Activated effector memory CD4-positive, alpha-beta T cell treated with anti-CD3 and anti-CD28 coated beads, Interleukin-2, amount 50 U/mL, for 16 hours (primary cell): Measurements from ENCODE around the gene H2BK1.

Source experiments
- DNase-seq: peaks from one replicate; pipeline ENCODE4 v3.0.0-alpha.2; 2020

Gene H2BK1

GRCh38 chr7:151210087-151210854 is at the start of gene H2BK1:
Gene H2BK1, minus strand, starts transcription at chr7:151210488. Its CDS starts 170 bp downstream, at chr7:151210318.
- no peak for DNase-seq

GRCh38 chr7:151257990-151258389 is 47.7 kb upstream of the H2BK1 start:
- no peak for DNase-seq

- DNase-seq = no peak
Observed at GRCh38 chr7:151256410-151257045, 46.2 kb upstream of the H2BK1 start.

- no peak for DNase-seq
Observed at GRCh38 chr7:151255390-151255789, 45.1 kb upstream of the H2BK1 start.

- no peak for DNase-seq
Observed at GRCh38 chr7:151254851-151255250, 44.6 kb upstream of the H2BK1 start.

GRCh38 chr7:151254316-151254715 is 44.0 kb upstream of the H2BK1 start:
- no peak for DNase-seq

GRCh38 chr7:151252961-151253711 is 42.8 kb upstream of the H2BK1 start:
- DNase-seq = no peak

GRCh38 chr7:151252561-151252835 is 42.2 kb upstream of the H2BK1 start:
- DNase-seq = no peak

GRCh38 chr7:151251689-151252560 is 41.6 kb upstream of the H2BK1 start:
- DNase-seq = peak; percentile 70

- DNase-seq = no peak
Observed at GRCh38 chr7:151251328-151251688, 41.0 kb upstream of the H2BK1 start.

GRCh38 chr7:151250181-151251132 is 40.2 kb upstream of the H2BK1 start:
- DNase-seq = no peak

GRCh38 chr7:151249732-151250072 is 39.4 kb upstream of the H2BK1 start:
- no peak for DNase-seq

- DNase-seq = peak; percentile 75
Observed at GRCh38 chr7:151249034-151249731, 38.9 kb upstream of the H2BK1 start.

- DNase-seq = peak; percentile 75
Observed at GRCh38 chr7:151248346-151249033, 38.2 kb upstream of the H2BK1 start, which contains the start of gene SMARCD3. Gene SMARCD3, minus strand, starts transcription at chr7:151248694. Its CDS starts 132 bp downstream, at chr7:151248562.

- peak; percentile 63 for DNase-seq
Observed at GRCh38 chr7:151247611-151248345, 37.5 kb upstream of the H2BK1 start.

- no peak for DNase-seq
Observed at GRCh38 chr7:151246851-151247580, 36.7 kb upstream of the H2BK1 start.

GRCh38 chr7:151246102-151246850 is 36.0 kb upstream of the H2BK1 start:
- no peak for DNase-seq

GRCh38 chr7:151245360-151246101 is 35.2 kb upstream of the H2BK1 start:
- peak; percentile 87 for DNase-seq
